NB4 (cell line): Measurements from ENCODE around the gene JMJD8.

ENCODE experiments used
- POLR2A ChIP-seq: IDR thresholded peaks from 2 replicates; pipeline ENCODE4 v1.6.1; 2011; ENCODE audit warnings: mild to moderate bottlenecking; ENCODE audit not compliant: insufficient read length; ENCODE audit errors: extremely low read depth
- TF ChIP-seq, protein P1 (sequence below): IDR thresholded peaks from one replicate; pipeline ENCODE4 v1.5.1; 2012; ENCODE audit warnings: low read depth, low read length
- TF ChIP-seq, protein P2 (sequence below): IDR thresholded peaks from 2 replicates; pipeline ENCODE4 v1.6.1; 2011; ENCODE audit warnings: low read depth, low read length

DNA sequence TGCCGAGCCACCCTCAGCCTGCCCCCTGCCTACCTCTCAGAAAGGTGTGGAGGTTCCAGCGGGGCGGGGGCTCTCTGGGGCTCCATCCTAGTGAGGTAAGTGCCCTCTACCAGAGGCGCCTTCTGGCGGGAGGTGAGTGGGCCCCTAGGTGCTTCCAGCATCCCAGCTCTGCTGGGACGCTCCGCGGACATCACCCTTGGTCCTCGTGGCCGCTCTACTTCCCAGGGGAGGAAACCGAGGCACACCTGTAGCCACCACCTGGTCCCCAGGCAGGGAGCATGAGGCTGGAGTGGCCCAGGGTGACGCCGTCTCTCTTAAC, 41.1 kb downstream of the JMJD8 start:
- TF ChIP-seq, protein P1, sequence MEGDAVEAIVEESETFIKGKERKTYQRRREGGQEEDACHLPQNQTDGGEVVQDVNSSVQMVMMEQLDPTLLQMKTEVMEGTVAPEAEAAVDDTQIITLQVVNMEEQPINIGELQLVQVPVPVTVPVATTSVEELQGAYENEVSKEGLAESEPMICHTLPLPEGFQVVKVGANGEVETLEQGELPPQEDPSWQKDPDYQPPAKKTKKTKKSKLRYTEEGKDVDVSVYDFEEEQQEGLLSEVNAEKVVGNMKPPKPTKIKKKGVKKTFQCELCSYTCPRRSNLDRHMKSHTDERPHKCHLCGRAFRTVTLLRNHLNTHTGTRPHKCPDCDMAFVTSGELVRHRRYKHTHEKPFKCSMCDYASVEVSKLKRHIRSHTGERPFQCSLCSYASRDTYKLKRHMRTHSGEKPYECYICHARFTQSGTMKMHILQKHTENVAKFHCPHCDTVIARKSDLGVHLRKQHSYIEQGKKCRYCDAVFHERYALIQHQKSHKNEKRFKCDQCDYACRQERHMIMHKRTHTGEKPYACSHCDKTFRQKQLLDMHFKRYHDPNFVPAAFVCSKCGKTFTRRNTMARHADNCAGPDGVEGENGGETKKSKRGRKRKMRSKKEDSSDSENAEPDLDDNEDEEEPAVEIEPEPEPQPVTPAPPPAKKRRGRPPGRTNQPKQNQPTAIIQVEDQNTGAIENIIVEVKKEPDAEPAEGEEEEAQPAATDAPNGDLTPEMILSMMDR, result no peak
- no peak for TF ChIP-seq POLR2A
- TF ChIP-seq, protein P2, sequence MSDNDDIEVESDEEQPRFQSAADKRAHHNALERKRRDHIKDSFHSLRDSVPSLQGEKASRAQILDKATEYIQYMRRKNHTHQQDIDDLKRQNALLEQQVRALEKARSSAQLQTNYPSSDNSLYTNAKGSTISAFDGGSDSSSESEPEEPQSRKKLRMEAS, result no peak
